Esophagus squamous epithelium (tissue), 5 donors: Measurements from ENCODE around the gene PLSCR1. TPM values are rescaled to one million over a fixed set of nuclear protein-coding genes. Genes with fewer than 3 reads are reported as not detected.

Experiments
- DNase-seq: peaks from one replicate; lab custom pipeline; 2025; lab: John Stamatoyannopoulos, UW
- H3K27ac ChIP-seq, 4 donors: fragments of 200-600 bp; sonication (generic); one replicate each; pipeline ENCODE4 v1.5.1; 2016 to 2019; ENCODE audit warnings: mild to moderate bottlenecking in 1 of 4
- H3K27me3 ChIP-seq, 4 donors: fragments of 200-600 bp; sonication (generic); 1 replicate in 3 of 4; 2 replicates in 1 of 4; pipeline versions ENCODE4 v1.5.1 to v1.6.0; 2017 to 2021; ENCODE audit warnings: antibody characterized with exemption in 1 of 4
- H3K36me3 ChIP-seq, 3 donors: fragments of 200-600 bp; sonication (generic); one replicate each; pipeline ENCODE4 v1.5.1; 2016 to 2019
- H3K4me1 ChIP-seq, 3 donors: fragments of 200-600 bp; sonication (generic); one replicate each; pipeline ENCODE4 v1.5.1; 2017 to 2019
- H3K4me3 ChIP-seq, 4 donors: fragments of 200-600 bp; sonication (generic); 1 replicate in 3 of 4; 2 replicates in 1 of 4; pipeline ENCODE4 v1.5.1; 2016 to 2019; ENCODE audit warnings: mild to moderate bottlenecking in 2 of 4, moderate library complexity in 1 of 4
- H3K9me3 ChIP-seq, 3 donors: fragments of 200-600 bp; sonication (generic); one replicate each; pipeline ENCODE4 v1.5.1; 2016 to 2019
- CTCF ChIP-seq, 6 experiments: fragments of 450-650 bp in 4 of 6; fragments of 200-600 bp in 2 of 6; sonication (generic) in 2 of 6; IDR thresholded peaks; one replicate each; pipeline ENCODE4 v1.5.1; 2016 to 2019; ENCODE audit warnings: antibody characterized with exemption in 6 of 6, mild to moderate bottlenecking in 4 of 6, moderate library complexity in 4 of 6
- POLR2A ChIP-seq, 4 donors: fragments of 450-650 bp; IDR thresholded peaks; one replicate each; pipeline ENCODE4 v1.6.1; 2017; ENCODE audit warnings: antibody characterized with exemption in 4 of 4, mild to moderate bottlenecking in 4 of 4, moderate library complexity in 3 of 4
- WGBS, 2 donors: methylation state at CpG; one replicate each; pipeline ENCODE4 v1.1.5; 2018; 5-methylcytosine and 5-hydroxymethylcytosine counted together
- intact Hi-C: fragments of 100-400 bp; cut with DNase I; formaldehyde crosslinking; loops from one replicate; pipeline ENCODE4 v1.15.0; 2022
- small RNA-seq, 4 donors: library from RNA; depleted of rRNA; stranded (forward); fragments of <200 nt; gene quantifications; one replicate each; pipeline ENCODE3, GENCODE V24; 2016
- total RNA-seq, 4 donors: library from RNA; depleted of rRNA; stranded (reverse); fragments of >200 nt; gene quantifications; one replicate each; pipeline ENCODE4 v1.1.0, GENCODE V29; 2016
- donor health status: DM: yes; HTN: yes; CAD: no.

Gene PLSCR1
- total RNA-seq, 4 donors from 2014 or later = 51.1 to 138 (median 63.3) TPM

- H3K4me1 ChIP-seq = peaks cover 0 to 24% (median 10%) of the 10 kb centered on the region in 3 donors
- DNase-seq = no peak
- WGBS, 2 donors = 64 to 69% methylated on average over 4 of the region's 4 CpGs
- H3K27me3 ChIP-seq = no peaks in the 10 kb centered on the region
- H3K4me3 ChIP-seq = no peak overlapping the region
- H3K27ac ChIP-seq = peak overlapping the region in 1 of 4 donors; percentile 91
- TF ChIP-seq POLR2A (IDR thresholded peaks at IDR 0.05) = no peak
- no peak for TF ChIP-seq CTCF (IDR thresholded peaks at IDR 0.05)
- H3K9me3 ChIP-seq = no peaks in the 10 kb centered on the region
- intact Hi-C loops = no loop called here
- H3K36me3 ChIP-seq = no peaks in the 10 kb centered on the region
Measured at GRCh38 chr3:146468234-146468633, 76.2 kb downstream of the PLSCR1 start.

GRCh38 chr3:146466604-146467003 is 77.8 kb downstream of the PLSCR1 start:
- DNase-seq = no peak
- WGBS, 2 donors = 0 to 64% methylated on average over 1 of the region's 1 CpG
- intact Hi-C loops = no loop called here

GRCh38 chr3:146465693-146466465 is 78.5 kb downstream of the PLSCR1 start:
- no peaks in the 10 kb centered on the region for H3K27me3 ChIP-seq
- WGBS, 2 donors = 80 to 81% methylated on average over 6 of the region's 6 CpGs
- H3K9me3 ChIP-seq = no peaks in the 10 kb centered on the region
- no peak overlapping the region for H3K4me3 ChIP-seq
- no peaks in the 10 kb centered on the region for H3K36me3 ChIP-seq
- peaks cover 0 to 24% (median 10%) of the 10 kb centered on the region in 3 donors for H3K4me1 ChIP-seq
- no peak for DNase-seq
- TF ChIP-seq CTCF (IDR thresholded peaks at IDR 0.05) = no peak
- TF ChIP-seq POLR2A (IDR thresholded peaks at IDR 0.05) = no peak
- intact Hi-C loops = no loop called here
- H3K27ac ChIP-seq = no peak overlapping the region

More at GRCh38 chr3:146466604-146467003, 77.8 kb downstream of the PLSCR1 start:
- Histone ChIP-seq H3K9me3 (no peaks in the 10 kb centered on the region), H3K4me1 (peaks cover 0 to 24% (median 10%) of the 10 kb centered on the region in 3 donors), H3K36me3 (no peaks in the 10 kb centered on the region), H3K27ac (no peak overlapping the region), H3K27me3 (no peaks in the 10 kb centered on the region), H3K4me3 (no peak overlapping the region)
- TF ChIP-seq CTCF (IDR thresholded peaks at IDR 0.05) = no peak
- no peak for TF ChIP-seq POLR2A (IDR thresholded peaks at IDR 0.05)

Small RNA genes lying within 50 kb of the gene (small RNA-seq; reads per million reads assigned to genes)
- gene RNU6-428P = 0 to 0.09 (median 0) reads per million in 4 donors

Other genes starting within 250 kb of the PLSCR1 start
- not detected for gene PLSCR2, start 75.0 kb downstream of the PLSCR1 start, total RNA-seq
- gene PLSCR5, start 60.7 kb upstream of the PLSCR1 start, total RNA-seq = not detected